ENCODE measurements around the gene ZBTB7C. TPM values are rescaled to one million over a fixed set of nuclear protein-coding genes. Genes with fewer than 3 reads are reported as not detected.

ZBTB7C gene
- total and polyA plus RNA-seq, 2 of the 4 experiments (the other 2 are of a cell fraction), result not detected

GRCh38 chr18:48064978-48065600, 344.1 kb downstream of the ZBTB7C start:
- Histone ChIP-seq H4K20me1 (ENCODE audit: insufficient read depth, low read length) (no peaks in the 10 kb centered on the region), H3K27ac (ENCODE audit: insufficient read depth, low read length) (no peak overlapping the region), H3K14ac (replicated peaks; ENCODE audit: low read depth, low read length) (no peak overlapping the region), H2BK20ac (ENCODE audit: low read depth, low read length) (no peak overlapping the region), H3K79me1 (ENCODE audit: low read depth in 1 of 2, low read length in 2 of 2) (no peaks in the 10 kb centered on the region), H4K91ac (ENCODE audit: insufficient read depth, low read depth, low read length) (no peak overlapping the region), H3K4me2 (ENCODE audit: low read depth, low read length) (no peak overlapping the region), H3K36me3 (ENCODE audit: control insufficient read depth, insufficient read depth, low read length) (no peaks in the 10 kb centered on the region), H2AFZ (replicated peaks; ENCODE audit: low read length, poor library complexity) (no peak overlapping the region), H2BK15ac (ENCODE audit: low read depth, low read length) (no peak overlapping the region), H2AK9ac (replicated peaks; ENCODE audit: low read depth, low read length, poor library complexity) (no peak overlapping the region), H3K18ac (ENCODE audit: low read depth, low read length) (no peak overlapping the region), H3K27me3 (ENCODE audit: control insufficient read depth, insufficient read depth, low read length) (peaks cover 4% of the 10 kb centered on the region), H2BK5ac (ENCODE audit: low read depth, low read length, poor library complexity, severe bottlenecking) (no peak overlapping the region), H2AK5ac (ENCODE audit: low read depth, low read length) (no peak overlapping the region), H3K56ac (ENCODE audit: extremely low read depth, insufficient read depth, low read length) (no peak overlapping the region), H3K9me3 (ENCODE audit: control insufficient read depth, insufficient read depth, low read length) (no peaks in the 10 kb centered on the region), H3K9ac (ENCODE audit: low read depth, low read length) (no peak overlapping the region), H4K8ac (ENCODE audit: low read depth in 2 of 2, low read length in 2 of 2) (no peak overlapping the region), H3K4me1 (ENCODE audit: control insufficient read depth, insufficient read depth, low read length) (no peaks in the 10 kb centered on the region), H2BK120ac (ENCODE audit: low read depth, low read length) (no peak overlapping the region), H4K5ac (ENCODE audit: low read depth, low read length) (no peak overlapping the region), H3K9me1 (ENCODE audit: insufficient read depth, low read length) (no peaks in the 10 kb centered on the region), H3K23ac (ENCODE audit: low read depth, low read length) (no peak overlapping the region), H3K4me3 (ENCODE audit: insufficient read depth, low read depth, low read length) (no peak overlapping the region), H3K4ac (ENCODE audit: low read depth, low read length) (no peak overlapping the region)
- 20% methylated on average over 1 of the region's 10 CpGs; no CpG with 5 or more reads in 1 of the 2 experiments for WGBS, 2 experiments (ENCODE audit: extremely low coverage in 2 of 2, insufficient read length in 1 of 2)
- DNase-seq (no peak), ATAC-seq (ENCODE audit: low read depth) (no peak)
- intact Hi-C loops (cut with micrococcal nuclease), result no loop called here
- TF ChIP-seq FOS (IDR thresholded peaks at IDR 0.05; ENCODE audit: low read depth, low read length) (no peak), CEBPB (IDR thresholded peaks at IDR 0.05; ENCODE audit: low read depth, low read length) (no peak), POLR2A (IDR thresholded peaks at IDR 0.05; ENCODE audit: low read depth, low read length) (no peak), RCOR1 (IDR thresholded peaks at IDR 0.05; ENCODE audit: insufficient replicate concordance, low read length) (no peak), RFX5 (IDR thresholded peaks at IDR 0.05; ENCODE audit: low read depth, low read length) (no peak), MAFK (IDR thresholded peaks at IDR 0.05; ENCODE audit: low read depth, low read length) (no peak), NFE2L2 (IDR thresholded peaks at IDR 0.05; ENCODE audit: low read depth, low read length) (no peak), CTCF (conservative IDR thresholded peaks at IDR 0.05; ENCODE audit: low read depth, low read length) (no peak), MAZ (IDR thresholded peaks at IDR 0.05; ENCODE audit: borderline replicate concordance, low read depth, low read length) (no peak), USF2 (IDR thresholded peaks at IDR 0.05; ENCODE audit: low read depth, low read length) (no peak), SMC3 (IDR thresholded peaks at IDR 0.05; ENCODE audit: low read depth, low read length) (no peak), CHD1 (IDR thresholded peaks at IDR 0.05; ENCODE audit: low read depth, low read length) (no peak), ELK1 (IDR thresholded peaks at IDR 0.05; ENCODE audit: borderline replicate concordance, low read depth, low read length) (no peak), BHLHE40 (IDR thresholded peaks at IDR 0.05; ENCODE audit: low read depth, low read length) (no peak), RAD21 (IDR thresholded peaks at IDR 0.05; ENCODE audit: low read length) (no peak), MXI1 (IDR thresholded peaks at IDR 0.05; ENCODE audit: borderline replicate concordance, low read depth, low read length) (no peak)
- dilution Hi-C loops (cut with HindIII; ENCODE audit: low sequenced_read_pairs, unreplicated experiment), result no loop called here
- ChIA-PET POLR2A (ENCODE audit: unreplicated experiment) (no interaction called here), CTCF (no interaction called here)
- no TSS peak for BruUV-seq (replicated peaks)
- in situ Hi-C loops (cut with MboI; ENCODE audit: low sequenced_read_pairs), result no loop called here
